A549 (cell line): ENCODE data around the gene C12orf42. TPM values are rescaled to one million over a fixed set of nuclear protein-coding genes. Genes with fewer than 3 reads are reported as not detected.

Experiments
- ATAC-seq, 2 experiments: fragments of 200-7000 bp in 1 of 2; fragments of >200 bp in 1 of 2; cut with Nextera tagmentation in 1 of 2; cut with Tn5 transposase in 1 of 2; 3 replicates each; pipeline versions ENCODE4 v1.8.0 to v1.9.1; 2018 to 2020; ENCODE audit warnings: mild to moderate bottlenecking in 1 of 2, moderate library complexity in 1 of 2
- CTCF ChIA-PET: fragments of 300-600 bp; sonication (Branson Sonifier 250); formaldehyde crosslinking; extraction: SDS; loops from one replicate; lab custom pipeline; 2021; ENCODE audit warnings: antibody characterized with exemption, inconsistent platforms; lab: Yijun Ruan, JAX
- POLR2A ChIA-PET: fragments of 350-600 bp; formaldehyde crosslinking; extraction: SDS; loops from one replicate; lab custom pipeline; 2021; ENCODE audit warnings: antibody characterized with exemption, inconsistent platforms; lab: Yijun Ruan, JAX
- DNase-seq, 2 experiments: peaks; one replicate each; pipeline versions ENCODE4 v3.0.0 to v3.0.0-alpha.2; 2011 to 2016; ENCODE audit warnings: low read depth in 1 of 2, low spot score in 1 of 2
- FAIRE-seq: peaks from 2 replicates; lab custom pipeline; 2011; peaks lifted over from hg19 to GRCh38; lab: Jason Lieb, UNC
- H3K27ac ChIP-seq, 2 experiments: fragments of >200 bp; sonication (Bioruptor Twin); formaldehyde crosslinking; 3 replicates each; pipeline ENCODE4 v1.5.1; 2016 to 2017
- H3K4me1 ChIP-seq: fragments of >200 bp; sonication (Bioruptor Twin); formaldehyde crosslinking; 3 replicates; pipeline ENCODE4 v1.6.1; 2016
- H3K4me2 ChIP-seq: fragments of >200 bp; sonication (Bioruptor Twin); formaldehyde crosslinking; 3 replicates; pipeline ENCODE4 v1.6.1; 2016
- H3K4me3 ChIP-seq: fragments of >200 bp; sonication (Bioruptor Twin); formaldehyde crosslinking; 3 replicates; pipeline ENCODE4 v1.5.1; 2016
- H3K9me3 ChIP-seq: fragments of >200 bp; sonication (Bioruptor Twin); formaldehyde crosslinking; 3 replicates; pipeline ENCODE4 v1.6.1; 2016
- BHLHE40 ChIP-seq: IDR thresholded peaks from 2 replicates; pipeline ENCODE4 v1.6.1; 2012; ENCODE audit warnings: low read depth, low read length, inconsistent platforms
- CBX2 ChIP-seq: fragments of 200-600 bp; sonication (generic); IDR thresholded peaks from 2 replicates; pipeline ENCODE4 v1.6.1; 2016; ENCODE audit warnings: low read depth, mild to moderate bottlenecking, borderline replicate concordance
- EHF ChIP-seq: fragments of 250-450 bp; sonication (Bioruptor Pico); IDR thresholded peaks from 2 replicates; pipeline ENCODE4 v1.5.0; 2020; ENCODE audit warnings: mild to moderate bottlenecking
- ESRRA ChIP-seq: fragments of 150-350 bp; IDR thresholded peaks from 2 replicates; pipeline ENCODE4 v1.6.1; 2014; ENCODE audit warnings: mild to moderate bottlenecking, low read length, borderline replicate concordance
- FOSB ChIP-seq: fragments of 250-450 bp; sonication (Bioruptor Pico); IDR thresholded peaks from 2 replicates; pipeline ENCODE4 v1.5.0; 2020; ENCODE audit warnings: mild to moderate bottlenecking, moderate library complexity
- FOSL2 ChIP-seq, 2 experiments: fragments of 450-650 bp in 1 of 2; fragments of >200 bp in 1 of 2; sonication (Bioruptor Twin) in 1 of 2; formaldehyde crosslinking; IDR thresholded peaks; 2 replicates each; pipeline versions ENCODE4 v1.5.0 to v1.6.1; 2016 to 2020; ENCODE audit warnings: mild to moderate bottlenecking in 1 of 2, moderate library complexity in 1 of 2
- FOXS1 ChIP-seq: fragments of 250-450 bp; sonication (Bioruptor Pico); IDR thresholded peaks from 2 replicates; pipeline ENCODE4 v1.5.0; 2020; ENCODE audit warnings: mild to moderate bottlenecking, moderate library complexity
- HDAC2 ChIP-seq: fragments of 200-600 bp; sonication (generic); IDR thresholded peaks from 2 replicates; pipeline ENCODE4 v1.6.1; 2016
- HEYL ChIP-seq: fragments of 250-450 bp; sonication (Bioruptor Pico); IDR thresholded peaks from 2 replicates; pipeline ENCODE4 v1.8.0; 2021; ENCODE audit warnings: mild to moderate bottlenecking, moderate library complexity
- HOXB5 ChIP-seq: fragments of 250-450 bp; sonication (Bioruptor Pico); IDR thresholded peaks from 2 replicates; pipeline ENCODE4 v1.5.0; 2020; ENCODE audit warnings: mild to moderate bottlenecking, moderate library complexity
- KDM1A ChIP-seq: fragments of 200-600 bp; sonication (generic); IDR thresholded peaks from 2 replicates; pipeline ENCODE4 v1.6.1; 2016; ENCODE audit warnings: low read depth, mild to moderate bottlenecking
- KDM5A ChIP-seq: fragments of 200-600 bp; sonication (generic); IDR thresholded peaks from 2 replicates; pipeline ENCODE4 v1.6.1; 2016; ENCODE audit warnings: antibody characterized with exemption, mild to moderate bottlenecking
- MAFK ChIP-seq: fragments of 450-650 bp; IDR thresholded peaks from 2 replicates; pipeline ENCODE4 v1.6.1; 2014; ENCODE audit not compliant: partially characterized antibody
- NR3C1 ChIP-seq: fragments of >200 bp; sonication (Bioruptor Twin); formaldehyde crosslinking; IDR thresholded peaks from 3 replicates; pipeline ENCODE4 v1.6.1; 2017
- PHF8 ChIP-seq: fragments of 200-600 bp; sonication (generic); IDR thresholded peaks from 2 replicates; pipeline ENCODE4 v1.6.1; 2016; ENCODE audit warnings: low read depth, mild to moderate bottlenecking, antibody characterized with exemption, moderate library complexity, borderline replicate concordance
- RAD21 ChIP-seq, 2 experiments: fragments of >200 bp in 1 of 2; sonication (Bioruptor Twin) in 1 of 2; formaldehyde crosslinking in 1 of 2; IDR thresholded peaks in 1 of 2; conservative IDR thresholded peaks in 1 of 2; 2 replicates in 1 of 2; 3 replicates in 1 of 2; pipeline ENCODE4 v1.6.1; 2012 to 2018; ENCODE audit warnings: inconsistent platforms in 1 of 2
- RARB ChIP-seq: fragments of 250-450 bp; sonication (Bioruptor Pico); IDR thresholded peaks from 2 replicates; pipeline ENCODE4 v1.8.0; 2021; ENCODE audit warnings: mild to moderate bottlenecking, moderate library complexity
- RCOR1 ChIP-seq: fragments of 150-350 bp; IDR thresholded peaks from 2 replicates; pipeline ENCODE4 v1.6.1; 2014; ENCODE audit warnings: antibody characterized with exemption, low read length, low read depth
- SMC3 ChIP-seq: fragments of >200 bp; sonication (Bioruptor Twin); formaldehyde crosslinking; IDR thresholded peaks from 3 replicates; pipeline ENCODE4 v1.6.1; 2018; ENCODE audit warnings: inconsistent platforms
- SREBF2 ChIP-seq: fragments of 450-650 bp; IDR thresholded peaks from 2 replicates; pipeline ENCODE4 v1.6.1; 2014; ENCODE audit warnings: mild to moderate bottlenecking, moderate library complexity
- TFCP2L1 ChIP-seq: fragments of 250-450 bp; sonication (Bioruptor Pico); IDR thresholded peaks from 2 replicates; pipeline ENCODE4 v1.5.0; 2021; ENCODE audit warnings: mild to moderate bottlenecking
- TP53 ChIP-seq: fragments of 250-450 bp; sonication (Bioruptor Pico); IDR thresholded peaks from 2 replicates; pipeline ENCODE4 v1.5.0; 2021; ENCODE audit warnings: mild to moderate bottlenecking, moderate library complexity
- ZC3H11A ChIP-seq: fragments of 450-650 bp; IDR thresholded peaks from 2 replicates; pipeline ENCODE4 v1.6.1; 2014; ENCODE audit warnings: antibody characterized with exemption, mild to moderate bottlenecking
- ZFP36 ChIP-seq: fragments of 450-650 bp; IDR thresholded peaks from 2 replicates; pipeline ENCODE4 v1.6.1; 2014; ENCODE audit warnings: borderline replicate concordance; ENCODE audit not compliant: partially characterized antibody
- WGBS: methylation state at CpG from one replicate; pipeline ENCODE4 v1.1.6; 2017; ENCODE audit errors: missing lambda C conversion rate; 5-methylcytosine and 5-hydroxymethylcytosine counted together
- polyA plus RNA-seq, 4 experiments: library from polyadenylated mRNA; depleted of rRNA in 3 of 4; stranded (reverse); fragments of >200 nt; fragmentation: RNase III in 1 of 4; extraction: RNeasy Plus Mini Kit Qiagen cat#74134 plus additional on column Dnase treatment in 1 of 4; gene quantifications; 2 replicates in 3 of 4; 3 replicates in 1 of 4; pipeline ENCODE4 v1.2.3, GENCODE V29; 2011 to 2017
- TF ChIP-seq, protein P1 (sequence below): fragments of >200 bp; sonication (Bioruptor Twin); formaldehyde crosslinking; IDR thresholded peaks from 3 replicates; pipeline ENCODE4 v1.5.1; 2016
- TF ChIP-seq, protein P2 (sequence below): fragments of 450-650 bp; IDR thresholded peaks from 2 replicates; pipeline ENCODE4 v1.6.1; 2014; ENCODE audit warnings: antibody characterized with exemption

C12orf42 gene
- polyA plus RNA-seq, 2 of the 4 experiments (the other 2 are of a cell fraction) = not detected

DNA sequence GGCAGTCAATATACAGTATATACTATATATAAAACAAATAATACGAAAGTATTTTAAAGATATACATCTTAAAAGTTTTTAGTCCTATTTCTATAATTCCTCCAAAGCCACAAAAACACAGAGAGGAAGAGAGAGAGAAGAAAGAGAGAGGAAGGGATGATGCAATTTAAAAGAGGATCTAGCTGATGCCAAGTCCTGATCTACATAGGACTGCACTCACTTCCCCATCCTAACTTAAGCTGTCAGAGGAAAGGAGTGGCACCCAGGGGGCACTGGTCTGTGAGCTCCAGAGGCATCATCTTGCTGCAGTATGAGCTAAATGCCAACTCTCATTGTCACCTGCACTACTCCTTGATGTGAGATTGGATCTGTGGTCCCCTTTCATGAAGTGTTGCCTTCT, 95.8 kb downstream of the C12orf42 start:
- DNase-seq (no peak), ATAC-seq (no peak), FAIRE-seq (no peak)
- H3K27ac ChIP-seq = no peak overlapping the region
- TF ChIP-seq HEYL (CRISPR knock-in tag) = no peak
- no peak for TF ChIP-seq FOSB
- no peak for TF ChIP-seq PHF8
- no peak for TF ChIP-seq ESRRA
- TF ChIP-seq NR3C1 = no peak
- TF ChIP-seq RARB (CRISPR knock-in tag) = no peak
- TF ChIP-seq TP53 (CRISPR knock-in tag) = no peak
- no peak for TF ChIP-seq ZFP36
- TF ChIP-seq FOXS1 (CRISPR knock-in tag) = no peak
- TF ChIP-seq, protein P1, sequence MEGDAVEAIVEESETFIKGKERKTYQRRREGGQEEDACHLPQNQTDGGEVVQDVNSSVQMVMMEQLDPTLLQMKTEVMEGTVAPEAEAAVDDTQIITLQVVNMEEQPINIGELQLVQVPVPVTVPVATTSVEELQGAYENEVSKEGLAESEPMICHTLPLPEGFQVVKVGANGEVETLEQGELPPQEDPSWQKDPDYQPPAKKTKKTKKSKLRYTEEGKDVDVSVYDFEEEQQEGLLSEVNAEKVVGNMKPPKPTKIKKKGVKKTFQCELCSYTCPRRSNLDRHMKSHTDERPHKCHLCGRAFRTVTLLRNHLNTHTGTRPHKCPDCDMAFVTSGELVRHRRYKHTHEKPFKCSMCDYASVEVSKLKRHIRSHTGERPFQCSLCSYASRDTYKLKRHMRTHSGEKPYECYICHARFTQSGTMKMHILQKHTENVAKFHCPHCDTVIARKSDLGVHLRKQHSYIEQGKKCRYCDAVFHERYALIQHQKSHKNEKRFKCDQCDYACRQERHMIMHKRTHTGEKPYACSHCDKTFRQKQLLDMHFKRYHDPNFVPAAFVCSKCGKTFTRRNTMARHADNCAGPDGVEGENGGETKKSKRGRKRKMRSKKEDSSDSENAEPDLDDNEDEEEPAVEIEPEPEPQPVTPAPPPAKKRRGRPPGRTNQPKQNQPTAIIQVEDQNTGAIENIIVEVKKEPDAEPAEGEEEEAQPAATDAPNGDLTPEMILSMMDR = no peak
- TF ChIP-seq MAFK = no peak
- TF ChIP-seq RCOR1 = no peak
- TF ChIP-seq KDM5A = no peak
- TF ChIP-seq TFCP2L1 (CRISPR knock-in tag) = no peak
- ChIA-PET POLR2A (no interaction called here), CTCF (interaction anchor here (0.5 to 2.5 kb wide), 3 partner anchors 17 to 1481 kb away, joined by 3 to 12 read pairs (median 4); no protein-coding TSS in a partner anchor)
- 0% methylated on average over 1 of the region's 1 CpG for WGBS
- H3K4me3 ChIP-seq = no peak overlapping the region
- H3K9me3 ChIP-seq = no peaks in the 10 kb centered on the region
- H3K4me1 ChIP-seq = no peaks in the 10 kb centered on the region
- H3K4me2 ChIP-seq = no peak overlapping the region

DNA sequence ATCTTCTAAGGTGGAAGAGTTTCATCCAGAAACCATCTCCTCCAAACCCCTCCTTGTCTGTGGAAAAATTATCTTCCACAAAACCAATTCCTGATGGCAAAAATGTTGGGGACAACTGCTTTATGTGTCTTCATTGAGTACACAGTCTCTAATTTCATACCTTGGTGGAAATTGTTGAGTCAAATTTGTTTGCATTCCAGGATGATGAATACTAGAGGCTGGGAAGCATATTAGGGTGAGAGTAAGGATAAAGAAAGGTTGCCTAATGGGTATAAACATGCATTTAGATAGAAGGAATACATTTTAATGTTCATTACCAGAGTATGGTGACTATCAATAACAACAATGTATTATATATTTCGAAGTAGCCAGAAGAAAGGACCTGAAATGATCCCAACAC, 98.2 kb downstream of the C12orf42 start:
- CTCF ChIA-PET = no interaction called here
- no peak for FAIRE-seq
- 0% methylated on average over 1 of the region's 1 CpG for WGBS
- no peak for ATAC-seq
- Histone ChIP-seq H3K4me2 (no peak overlapping the region), H3K27ac (no peak overlapping the region), H3K4me1 (no peaks in the 10 kb centered on the region), H3K4me3 (no peak overlapping the region), H3K9me3 (no peaks in the 10 kb centered on the region)
- TF ChIP-seq TFCP2L1 (CRISPR knock-in tag) (no peak), FOSL2 (IDR thresholded peaks at IDR 0.05) (no peak), FOSL2 (CRISPR knock-in tag; IDR thresholded peaks at IDR 0.05) (no peak), EHF (CRISPR knock-in tag) (no peak), BHLHE40 (no peak), SMC3 (no peak), HEYL (CRISPR knock-in tag) (no peak), CBX2 (no peak), RAD21 (conservative IDR thresholded peaks at IDR 0.05 in 1 of 2, IDR thresholded peaks at IDR 0.05 in 1 of 2) (no peak), ZC3H11A (no peak), MAFK (no peak), SREBF2 (no peak), HOXB5 (CRISPR knock-in tag) (no peak)
- TF ChIP-seq, protein P2, sequence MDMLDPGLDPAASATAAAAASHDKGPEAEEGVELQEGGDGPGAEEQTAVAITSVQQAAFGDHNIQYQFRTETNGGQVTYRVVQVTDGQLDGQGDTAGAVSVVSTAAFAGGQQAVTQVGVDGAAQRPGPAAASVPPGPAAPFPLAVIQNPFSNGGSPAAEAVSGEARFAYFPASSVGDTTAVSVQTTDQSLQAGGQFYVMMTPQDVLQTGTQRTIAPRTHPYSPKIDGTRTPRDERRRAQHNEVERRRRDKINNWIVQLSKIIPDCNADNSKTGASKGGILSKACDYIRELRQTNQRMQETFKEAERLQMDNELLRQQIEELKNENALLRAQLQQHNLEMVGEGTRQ = no peak
- TF ChIP-seq, all 56 proteins: peak for 0
- POLR2A ChIA-PET = no interaction called here
- DNase-seq = no peak

DNA sequence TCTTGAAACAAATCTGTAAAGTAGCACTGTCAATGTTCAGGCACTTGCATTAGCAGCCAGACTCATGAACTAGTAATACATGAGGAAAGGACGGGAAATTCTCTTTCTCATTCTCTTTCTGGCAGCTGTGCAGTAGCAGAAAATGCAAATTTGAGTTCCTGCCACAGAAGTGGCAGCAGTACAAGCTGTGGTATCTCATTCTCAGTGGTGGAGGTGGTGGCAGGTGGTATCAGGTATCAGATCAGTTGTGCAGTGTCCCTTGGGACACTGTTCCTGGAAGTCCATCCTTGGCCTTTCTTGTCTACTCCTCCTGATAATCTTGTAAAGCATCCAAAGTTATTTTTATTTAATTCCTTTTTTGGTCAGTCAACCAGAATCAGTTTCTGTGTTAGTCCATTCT, 103.0 kb downstream of the C12orf42 start:
- CTCF ChIA-PET = no interaction called here
- no peak for TF ChIP-seq KDM1A
- no peak for TF ChIP-seq ZFP36
- TF ChIP-seq HDAC2 = no peak
- WGBS = 14% methylated on average over 1 of the region's 1 CpG

More for the DNA sequence above, 103.0 kb downstream of the C12orf42 start:
- H3K27ac ChIP-seq = no peak overlapping the region
- DNase-seq = no peak
- no peak overlapping the region for H3K4me2 ChIP-seq
- no peak for FAIRE-seq
- H3K9me3 ChIP-seq = peaks cover 4% of the 10 kb centered on the region; the same call in 1 of the 3 replicates
- H3K4me3 ChIP-seq = no peak overlapping the region
- POLR2A ChIA-PET = no interaction called here
- ATAC-seq = no peak
- no peaks in the 10 kb centered on the region for H3K4me1 ChIP-seq
